Psoas muscle (tissue), 8 donors: Measurements from ENCODE around the gene LHFPL6. TPM values are rescaled to one million over a fixed set of nuclear protein-coding genes. Genes with fewer than 3 reads are reported as not detected.

Experiments used
- ATAC-seq, 4 donors: fragments of 200-7000 bp; cut with Tn5 transposase; one replicate each; pipeline ENCODE4 v1.9.1; 2020; ENCODE audit warnings: moderate library complexity in 3 of 4, mild to moderate bottlenecking in 2 of 4
- DNase-seq, 2 donors: peaks; one replicate each; pipeline ENCODE4 v3.0.0-alpha.2; 2020
- H3K27ac ChIP-seq: fragments of 200-600 bp; one replicate; pipeline ENCODE4 v1.8.0; 2022
- H3K27me3 ChIP-seq, 3 donors: fragments of 200-600 bp in 1 of 3; one replicate each; pipeline versions ENCODE4 v1.6.1 to v1.8.0; 2013 to 2022; ENCODE audit warnings: low read length in 2 of 3, mild to moderate bottlenecking in 2 of 3, moderate library complexity in 1 of 3; ENCODE audit not compliant: insufficient read depth in 3 of 3
- H3K36me3 ChIP-seq, 2 donors: fragments of 200-600 bp in 1 of 2; one replicate each; pipeline versions ENCODE4 v1.6.1 to v1.8.0; 2013 to 2022; ENCODE audit warnings: low read depth in 1 of 2, mild to moderate bottlenecking in 1 of 2, moderate library complexity in 1 of 2; ENCODE audit not compliant: insufficient read depth in 1 of 2
- H3K4me1 ChIP-seq: fragments of 200-600 bp; one replicate; pipeline ENCODE4 v1.8.0; 2022
- H3K4me3 ChIP-seq: fragments of 200-600 bp; one replicate; pipeline ENCODE4 v1.8.0; 2022; ENCODE audit warnings: mild to moderate bottlenecking
- H3K9me3 ChIP-seq: fragments of 200-600 bp; one replicate; pipeline ENCODE4 v1.8.0; 2022
- WGBS, 3 donors: extraction: QIAGEN DNeasy Blood & Tissue Kit; methylation state at CpG; one replicate each; pipeline versions ENCODE4 v1.1.6 to v1.1.7; 2013; 5-methylcytosine and 5-hydroxymethylcytosine counted together
- intact Hi-C, 2 donors: fragments of 100-400 bp; cut with DNase I; formaldehyde crosslinking; loops; one replicate each; pipeline versions ENCODE4 v1.11.0 to v1.14.2; 2022
- polyA plus RNA-seq, 3 donors: library from polyadenylated mRNA; stranded (reverse); fragments of 200-250 nt; gene quantifications; one replicate each; pipeline ENCODE4 v1.2.3, GENCODE V29; 2013
- total RNA-seq, 4 donors: library from RNA; stranded (reverse); fragmentation: NEBNext Ultra II Directional in 2 of 4; extraction: Animal tissue kit (Norgen Biotek cat#: 25700) in 2 of 4; gene quantifications; one replicate each; pipeline versions ENCODE4 v1.2.1 to v1.2.4, GENCODE V29; 2021 to 2023
- TF ChIP-seq, protein P1 (sequence below): fragments of 200-600 bp; IDR thresholded peaks from one replicate; pipeline ENCODE4 v1.8.0; 2022; ENCODE audit warnings: antibody characterized with exemption
- donor health status: healthy with polysubstance abuse.
- donor health status: DM: no; HTN: no; CAD: no; lungs with moderate emphysema.
- donor health status: Bipolar disorder and iron deficiency.
- donor health status: healthy.
- donor health status: DM: yes; HTN: yes; CAD: no.
- donor health status: DM: no; HTN: no; CAD: no.
- donor health status: DM: no; HTN: no; CAD: no.
- donor health status: DM: yes; HTN: yes; CAD: no.

Gene LHFPL6
- total and polyA plus RNA-seq, 7 donors, result 15.0 to 35.8 (median 17.3) TPM

GRCh38 chr13:39526499-39526898 is 76.5 kb downstream of the LHFPL6 start:
- 92 to 95% (median 93%) methylated on average over 8 of the region's 8 CpGs for WGBS, 3 donors
- Histone ChIP-seq H3K4me3 (no peak overlapping the region), H3K9me3 (no peaks in the 10 kb centered on the region), H3K4me1 (no peaks in the 10 kb centered on the region), H3K27ac (no peak overlapping the region), H3K36me3 (no peaks in the 10 kb centered on the region), H3K27me3 (no peaks in the 10 kb centered on the region)
- no peak for ATAC-seq
- TF ChIP-seq, protein P1, sequence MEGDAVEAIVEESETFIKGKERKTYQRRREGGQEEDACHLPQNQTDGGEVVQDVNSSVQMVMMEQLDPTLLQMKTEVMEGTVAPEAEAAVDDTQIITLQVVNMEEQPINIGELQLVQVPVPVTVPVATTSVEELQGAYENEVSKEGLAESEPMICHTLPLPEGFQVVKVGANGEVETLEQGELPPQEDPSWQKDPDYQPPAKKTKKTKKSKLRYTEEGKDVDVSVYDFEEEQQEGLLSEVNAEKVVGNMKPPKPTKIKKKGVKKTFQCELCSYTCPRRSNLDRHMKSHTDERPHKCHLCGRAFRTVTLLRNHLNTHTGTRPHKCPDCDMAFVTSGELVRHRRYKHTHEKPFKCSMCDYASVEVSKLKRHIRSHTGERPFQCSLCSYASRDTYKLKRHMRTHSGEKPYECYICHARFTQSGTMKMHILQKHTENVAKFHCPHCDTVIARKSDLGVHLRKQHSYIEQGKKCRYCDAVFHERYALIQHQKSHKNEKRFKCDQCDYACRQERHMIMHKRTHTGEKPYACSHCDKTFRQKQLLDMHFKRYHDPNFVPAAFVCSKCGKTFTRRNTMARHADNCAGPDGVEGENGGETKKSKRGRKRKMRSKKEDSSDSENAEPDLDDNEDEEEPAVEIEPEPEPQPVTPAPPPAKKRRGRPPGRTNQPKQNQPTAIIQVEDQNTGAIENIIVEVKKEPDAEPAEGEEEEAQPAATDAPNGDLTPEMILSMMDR, result no peak
- intact Hi-C loops, result loop anchor here in 1 of 2 donors (5.0 kb wide), 1 partner anchor 41 kb away; no protein-coding TSS in a partner anchor
- DNase-seq, result no peak

- ATAC-seq, result no peak
- H3K4me3 ChIP-seq, result no peak overlapping the region
- no peaks in the 10 kb centered on the region for H3K4me1 ChIP-seq
- TF ChIP-seq, protein P1, result no peak
- H3K27ac ChIP-seq, result no peak overlapping the region
- H3K9me3 ChIP-seq, result no peaks in the 10 kb centered on the region
- DNase-seq, result no peak
- H3K36me3 ChIP-seq, result no peaks in the 10 kb centered on the region
- intact Hi-C loops, result loop anchor here in 1 of 2 donors (5.0 kb wide), 1 partner anchor 42 kb away; no protein-coding TSS in a partner anchor
- H3K27me3 ChIP-seq, result no peaks in the 10 kb centered on the region
- 71 to 88% (median 81%) methylated on average over 1 of the region's 1 CpG for WGBS, 3 donors
These were observed 77.5 kb downstream of the LHFPL6 start for GRCh38 chr13:39525506-39525905.

DNA sequence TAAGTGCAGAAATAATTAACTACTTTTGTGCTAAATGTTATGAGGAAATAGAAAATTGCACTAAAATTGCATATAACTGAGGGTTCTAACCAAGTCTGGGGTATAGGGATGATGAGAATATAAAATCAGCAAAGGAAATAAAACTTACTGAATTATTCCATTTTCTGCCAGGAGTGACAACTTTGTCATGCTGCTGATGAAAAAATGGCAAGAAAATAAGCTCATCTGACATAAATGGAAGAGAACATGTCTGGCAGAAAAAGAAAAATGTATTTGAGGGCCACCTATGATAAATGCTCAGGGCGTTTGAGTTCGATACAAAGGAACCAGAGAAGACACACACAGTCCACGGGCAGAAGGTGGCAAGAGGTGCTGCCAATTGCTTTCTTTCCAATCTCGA is 78.2 kb downstream of the LHFPL6 start:
- Histone ChIP-seq H3K4me1 (no peaks in the 10 kb centered on the region), H3K4me3 (no peak overlapping the region), H3K27ac (no peak overlapping the region), H3K36me3 (no peaks in the 10 kb centered on the region), H3K9me3 (no peaks in the 10 kb centered on the region), H3K27me3 (no peaks in the 10 kb centered on the region)
- TF ChIP-seq, protein P1, result no peak
- DNase-seq (no peak), ATAC-seq (no peak)
- WGBS, 3 donors, result 85 to 94% (median 91%) methylated on average over 4 of the region's 4 CpGs
- intact Hi-C loops, result loop anchor here in 1 of 2 donors (5.0 kb wide), 1 partner anchor 43 kb away; no protein-coding TSS in a partner anchor

DNA sequence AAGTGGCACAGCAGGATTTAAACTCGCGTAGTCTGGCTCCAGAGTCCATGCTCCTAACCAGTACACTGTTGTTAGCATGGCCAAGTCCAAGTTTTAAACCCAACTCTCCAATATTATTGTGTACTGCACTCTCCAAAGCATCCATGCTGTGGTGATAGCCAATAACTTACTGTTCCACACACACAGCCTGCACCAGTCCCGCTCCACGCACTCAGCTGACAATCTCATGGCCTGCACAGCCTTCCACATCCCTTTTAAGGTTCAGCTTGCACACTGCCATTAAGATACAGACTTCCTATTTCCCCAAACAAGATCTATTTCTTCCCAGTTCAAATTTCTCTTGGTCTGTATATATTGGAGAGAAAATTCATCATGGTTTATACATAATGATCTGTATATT is 80.7 kb downstream of the LHFPL6 start:
- no peaks in the 10 kb centered on the region for H3K27me3 ChIP-seq
- no peak overlapping the region for H3K4me3 ChIP-seq
- H3K27ac ChIP-seq, result no peak overlapping the region
- intact Hi-C loops, result no loop called here
- ATAC-seq, result no peak
- TF ChIP-seq, protein P1, result no peak
- no peaks in the 10 kb centered on the region for H3K4me1 ChIP-seq
- H3K36me3 ChIP-seq, result no peaks in the 10 kb centered on the region
- no peaks in the 10 kb centered on the region for H3K9me3 ChIP-seq
- WGBS, 3 donors, result 97 to 99% (median 99%) methylated on average over 4 of the region's 4 CpGs
- no peak for DNase-seq

GRCh38 chr13:39521701-39522100 is 81.3 kb downstream of the LHFPL6 start:
- H3K27ac ChIP-seq, result no peak overlapping the region
- H3K27me3 ChIP-seq, result no peaks in the 10 kb centered on the region
- H3K9me3 ChIP-seq, result no peaks in the 10 kb centered on the region
- intact Hi-C loops, result no loop called here
- ATAC-seq, result no peak
- H3K36me3 ChIP-seq, result no peaks in the 10 kb centered on the region
- H3K4me3 ChIP-seq, result no peak overlapping the region
- 40 to 67% (median 44%) methylated on average over 4 of the region's 4 CpGs for WGBS, 3 donors
- DNase-seq, result no peak
- peaks cover under 1% of the 10 kb centered on the region for H3K4me1 ChIP-seq
- TF ChIP-seq, protein P1, result no peak
